T-cell (primary cell): ENCODE results near the gene ELMO2. TPM values are rescaled to one million over a fixed set of nuclear protein-coding genes. Genes with fewer than 3 reads are reported as not detected.

ENCODE experiments used
- ATAC-seq, 4 experiments: fragments of 200-7000 bp in 3 of 4; fragments of 150-1000 bp in 1 of 4; cut with Tn5 transposase; replicated peaks in 1 of 4; 1 replicate in 3 of 4; 2 replicates in 1 of 4; pipeline ENCODE4 v1.10.0; 2021; ENCODE audit warnings: moderate library complexity in 3 of 4, mild to moderate bottlenecking in 2 of 4, moderate number of reproducible peaks in 1 of 4
- CTCF ChIA-PET, 2 donors: fragments of 300-600 bp; sonication (Branson Sonifier 250); formaldehyde crosslinking; loops; one replicate each; lab custom pipeline; 2022; ENCODE audit warnings: antibody characterized with exemption in 2 of 2; lab: Charles Lee
- POLR2A ChIA-PET, 2 donors: fragments of 300-600 bp; sonication (Branson Sonifier 250); formaldehyde crosslinking; loops; one replicate each; lab custom pipeline; 2022; ENCODE audit warnings: antibody characterized with exemption in 2 of 2; lab: Charles Lee
- DNase-seq, 35 experiments: peaks; one replicate each; pipeline versions ENCODE4 v3.0.0 to v3.0.0-alpha.2; 2013 to 2023
- H3K27ac ChIP-seq: one replicate; pipeline ENCODE4 v1.5.1; 2013; ENCODE audit warnings: low read length
- H3K27me3 ChIP-seq, 2 experiments: replicated peaks in 1 of 2; 1 replicate in 1 of 2; 2 replicates in 1 of 2; pipeline versions ENCODE4 v1.6.1 to v1.7.0; 2013; ENCODE audit warnings: low read length in 1 of 2, mixed read lengths in 1 of 2; ENCODE audit not compliant: control insufficient read depth in 2 of 2, insufficient read depth in 2 of 2; ENCODE audit errors: extremely low read depth in 1 of 2
- H3K36me3 ChIP-seq, 2 donors: 1 replicate in 1 of 2; 2 replicates in 1 of 2; pipeline versions ENCODE4 v1.6.1 to v1.7.0; 2013; ENCODE audit warnings: low read length in 1 of 2; ENCODE audit not compliant: control insufficient read depth in 2 of 2, insufficient read depth in 1 of 2; ENCODE audit errors: extremely low read depth in 1 of 2
- H3K4me1 ChIP-seq, 2 experiments: 1 replicate in 1 of 2; 2 replicates in 1 of 2; pipeline versions ENCODE4 v1.6.1 to v1.7.0; 2013; ENCODE audit warnings: low read length in 2 of 2, mixed read lengths in 1 of 2; ENCODE audit not compliant: insufficient read depth in 2 of 2, control insufficient read depth in 1 of 2; ENCODE audit errors: extremely low read depth in 1 of 2
- H3K4me3 ChIP-seq, 2 donors: 1 replicate in 1 of 2; 2 replicates in 1 of 2; pipeline versions ENCODE4 v1.5.1 to v1.7.0; 2013; ENCODE audit warnings: mild to moderate bottlenecking in 2 of 2, low read length in 1 of 2, moderate library complexity in 1 of 2; ENCODE audit not compliant: control insufficient read depth in 1 of 2; ENCODE audit errors: extremely low read depth in 1 of 2
- H3K9me3 ChIP-seq: 2 replicates; pipeline ENCODE4 v1.7.0; 2013
- H3K27ac Mint-ChIP-seq, 2 donors: one replicate each; pipeline ENCODE4 v1.8.0; 2020 to 2021; ENCODE audit warnings: mild to moderate bottlenecking in 2 of 2, mixed read lengths in 2 of 2
- H3K27me3 Mint-ChIP-seq, 2 donors: one replicate each; pipeline ENCODE4 v1.8.0; 2021 to 2022; ENCODE audit warnings: mixed read lengths in 2 of 2
- H3K36me3 Mint-ChIP-seq: one replicate; pipeline ENCODE4 v1.8.0; 2021; ENCODE audit warnings: mixed read lengths
- H3K4me1 Mint-ChIP-seq, 3 donors: one replicate each; pipeline ENCODE4 v1.8.0; 2020 to 2022; ENCODE audit warnings: mixed read lengths in 3 of 3, mild to moderate bottlenecking in 1 of 3
- H3K4me3 Mint-ChIP-seq, 3 donors: one replicate each; pipeline ENCODE4 v1.8.0; 2020 to 2022; ENCODE audit warnings: mild to moderate bottlenecking in 3 of 3, mixed read lengths in 3 of 3, moderate library complexity in 3 of 3
- H3K9me3 Mint-ChIP-seq, 3 donors: one replicate each; pipeline ENCODE4 v1.8.0; 2020 to 2022; ENCODE audit warnings: mixed read lengths in 3 of 3
- WGBS: methylation state at CpG from one replicate; pipeline ENCODE4 v1.1.5; 2013; ENCODE audit warnings: missing lambda C conversion rate; ENCODE audit not compliant: insufficient coverage; 5-methylcytosine and 5-hydroxymethylcytosine counted together
- total RNA-seq, 35 experiments: library from RNA in 6 of 35; stranded (reverse) in 6 of 35; fragments of 120-200 nt in 1 of 35; gene quantifications; one replicate each; pipeline versions ENCODE4 v1.2.1 to v1.2.4 and lab custom pipeline; 2013 to 2026

The ELMO2 gene
- total RNA-seq, 5 donors from 2014 or later (not counting 1 experiment from before 2014, with no cell fraction given) = 48.8 to 86.6 (median 54.2) TPM

DNA sequence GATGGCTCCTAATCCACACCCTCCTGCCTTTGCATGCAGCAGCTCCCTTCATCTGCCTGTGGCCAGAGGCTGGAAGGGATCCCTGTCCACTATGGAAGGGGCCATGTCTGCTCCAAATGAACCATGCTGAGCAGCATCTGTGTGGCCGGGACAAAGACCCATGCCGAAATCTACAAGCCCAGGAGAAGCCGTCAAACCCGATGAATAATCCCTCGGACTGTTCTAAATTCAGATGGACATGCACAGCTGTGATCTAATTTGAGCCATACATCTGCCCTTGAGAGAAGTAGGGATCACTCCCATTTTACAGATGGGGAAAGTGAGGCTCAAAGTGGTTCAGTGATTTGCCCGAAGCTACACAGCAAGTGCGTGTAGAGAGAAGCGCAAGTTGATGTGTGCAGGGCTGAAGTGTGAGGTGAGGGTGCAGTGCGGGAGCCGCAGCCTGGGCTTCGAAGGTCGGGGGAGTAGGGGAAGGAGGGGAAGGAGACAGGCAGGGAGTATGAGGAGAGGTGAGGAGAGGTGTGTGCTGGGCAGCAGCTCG, 75.5 kb downstream of the ELMO2 start:
- Mint-ChIP-seq H3K9me3 (no peaks in the 10 kb centered on the region), H3K27ac (no peak overlapping the region), H3K36me3 (no peaks in the 10 kb centered on the region), H3K27me3 (peaks cover 21 to 49% of the 10 kb centered on the region in 2 donors), H3K4me3 (no peak overlapping the region), H3K4me1 (no peaks in the 10 kb centered on the region)
- WGBS = 89% methylated on average over 13 of the region's 13 CpGs
- H3K36me3 ChIP-seq = no peaks in the 10 kb centered on the region
- H3K27me3 ChIP-seq = peaks cover 2 to 78% of the 10 kb centered on the region in 2 experiments
- no peak for DNase-seq
- CTCF ChIA-PET = no interaction called here
- no peak for ATAC-seq
- no peak overlapping the region for H3K4me3 ChIP-seq
- no peak overlapping the region for H3K27ac ChIP-seq
- no peaks in the 10 kb centered on the region for H3K4me1 ChIP-seq
- POLR2A ChIA-PET = no interaction called here
- H3K9me3 ChIP-seq = no peaks in the 10 kb centered on the region

DNA sequence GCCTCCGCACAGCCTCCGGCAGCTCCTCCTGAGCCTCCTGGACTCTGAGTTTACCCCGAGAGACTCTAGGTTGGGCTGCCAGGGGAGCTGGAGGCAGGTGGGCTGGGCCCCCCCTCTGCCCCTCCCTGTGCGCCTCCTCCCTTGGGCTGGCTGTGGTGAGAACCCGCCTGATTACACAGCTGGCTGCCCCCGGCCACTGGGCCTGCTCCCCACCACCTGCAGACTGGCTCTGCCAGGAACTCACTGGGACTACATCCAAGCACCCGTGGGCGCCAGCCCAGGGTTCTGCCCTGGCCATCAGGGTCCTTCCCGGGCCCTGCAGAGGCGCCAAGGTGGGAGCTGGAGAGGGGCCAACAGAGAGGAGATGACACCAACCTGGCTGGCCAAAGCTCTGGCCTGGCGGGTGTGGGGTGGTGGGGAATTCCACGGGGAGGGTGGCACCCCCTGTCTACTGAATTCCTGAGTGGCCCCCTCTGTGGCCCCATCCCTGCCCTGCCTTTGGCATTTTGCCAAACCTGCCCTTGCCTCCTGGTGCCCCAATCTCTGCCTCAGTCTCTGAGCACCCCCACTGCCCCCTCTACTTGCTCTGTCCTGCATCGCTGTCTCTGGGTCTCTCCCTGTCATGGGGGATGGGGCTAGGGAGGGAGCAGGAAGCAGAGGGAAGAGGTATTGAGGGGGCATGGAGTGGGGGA, 76.2 kb downstream of the ELMO2 start:
- no peaks in the 10 kb centered on the region for H3K36me3 ChIP-seq
- no peak overlapping the region for H3K4me3 ChIP-seq
- H3K9me3 Mint-ChIP-seq = no peaks in the 10 kb centered on the region
- no peak overlapping the region for H3K4me3 Mint-ChIP-seq
- no peak overlapping the region for H3K27ac ChIP-seq
- no peaks in the 10 kb centered on the region for H3K36me3 Mint-ChIP-seq
- H3K27ac Mint-ChIP-seq = no peak overlapping the region
- ATAC-seq (no peak), DNase-seq (no peak)
- ChIA-PET CTCF (no interaction called here), POLR2A (no interaction called here)
- H3K4me1 ChIP-seq = no peaks in the 10 kb centered on the region
- H3K4me1 Mint-ChIP-seq = no peaks in the 10 kb centered on the region
- H3K27me3 ChIP-seq = peaks cover 0 to 74% of the 10 kb centered on the region in 2 experiments
- peaks cover 17 to 43% of the 10 kb centered on the region in 2 donors for H3K27me3 Mint-ChIP-seq
- WGBS = 49% methylated on average over 10 of the region's 13 CpGs
- no peaks in the 10 kb centered on the region for H3K9me3 ChIP-seq

DNA sequence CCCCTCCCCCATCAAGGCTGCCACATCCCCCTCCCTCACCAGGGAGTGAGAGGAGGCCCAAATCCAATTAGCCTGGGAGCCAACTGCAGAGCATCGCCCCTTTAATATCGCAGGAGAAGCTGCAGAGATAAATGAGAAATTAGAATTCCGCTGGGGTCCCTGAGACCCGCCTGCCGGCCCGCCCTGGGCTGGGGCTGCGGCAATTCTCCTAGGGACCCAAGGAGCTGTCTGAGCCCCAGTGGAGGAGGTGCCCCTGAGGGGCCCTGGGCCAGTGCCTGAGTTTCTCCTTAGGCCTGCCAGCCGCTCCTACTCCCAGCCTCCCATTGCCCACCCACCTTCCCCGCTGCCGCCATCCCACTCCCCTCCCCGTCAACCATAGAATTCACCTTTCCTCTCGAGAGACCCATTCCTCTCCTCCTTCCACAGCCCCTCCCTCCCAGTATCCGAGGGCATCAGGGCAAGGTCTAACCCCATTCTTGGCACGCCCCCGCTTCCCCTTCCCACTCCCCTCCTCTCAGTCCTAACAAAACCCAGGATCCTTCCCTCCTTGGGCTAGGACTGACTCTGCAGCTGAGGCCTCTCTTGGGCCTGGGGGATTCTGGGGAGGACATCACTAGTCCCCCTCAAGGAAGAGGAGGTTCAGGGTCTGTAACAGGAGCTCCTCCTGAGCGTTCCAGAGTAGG, 78.1 kb downstream of the ELMO2 start:
- 71% methylated on average over 9 of the region's 16 CpGs for WGBS
- Histone ChIP-seq H3K27ac (no peak overlapping the region), H3K4me1 (no peaks in the 10 kb centered on the region), H3K27me3 (peaks cover 0 to 71% of the 10 kb centered on the region in 2 experiments), H3K36me3 (no peaks in the 10 kb centered on the region), H3K4me3 (no peak overlapping the region), H3K9me3 (no peaks in the 10 kb centered on the region)
- no peak overlapping the region for H3K27ac Mint-ChIP-seq
- H3K27me3 Mint-ChIP-seq = peaks cover 14 to 39% of the 10 kb centered on the region in 2 donors
- H3K9me3 Mint-ChIP-seq = no peaks in the 10 kb centered on the region
- H3K4me3 Mint-ChIP-seq = no peak overlapping the region
- ATAC-seq (no peak), DNase-seq (no peak)
- H3K4me1 Mint-ChIP-seq = no peaks in the 10 kb centered on the region
- CTCF ChIA-PET = no interaction called here
- H3K36me3 Mint-ChIP-seq = no peaks in the 10 kb centered on the region
- POLR2A ChIA-PET = no interaction called here

DNA sequence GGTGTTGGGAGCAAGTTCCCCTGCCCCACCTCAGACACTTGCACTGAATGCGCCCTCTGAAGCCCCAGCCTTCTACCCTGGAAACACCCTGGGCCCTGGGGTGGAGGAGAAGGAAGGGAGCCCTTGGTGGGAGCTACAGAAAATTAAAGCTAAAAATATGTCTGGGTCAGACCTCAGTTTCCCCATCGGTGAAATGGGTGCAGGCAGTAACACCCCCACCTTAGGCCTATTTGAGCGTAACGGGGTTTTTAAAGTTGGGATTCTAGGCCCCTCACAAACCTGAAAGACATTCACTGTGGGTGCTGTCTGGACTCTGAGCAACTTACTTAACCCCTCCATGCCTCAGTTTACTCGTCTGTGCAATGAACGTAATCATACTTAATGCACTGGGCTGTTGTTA, 78.9 kb downstream of the ELMO2 start:
- Histone ChIP-seq H3K27ac (no peak overlapping the region), H3K4me3 (no peak overlapping the region), H3K4me1 (no peaks in the 10 kb centered on the region), H3K36me3 (no peaks in the 10 kb centered on the region), H3K9me3 (no peaks in the 10 kb centered on the region), H3K27me3 (peaks cover 0 to 70% of the 10 kb centered on the region in 2 experiments)
- Mint-ChIP-seq H3K36me3 (no peaks in the 10 kb centered on the region), H3K4me1 (no peaks in the 10 kb centered on the region), H3K4me3 (no peak overlapping the region), H3K27ac (no peak overlapping the region), H3K9me3 (no peaks in the 10 kb centered on the region), H3K27me3 (peaks cover 15 to 38% of the 10 kb centered on the region in 2 donors)
- no peak for ATAC-seq
- ChIA-PET CTCF (no interaction called here), POLR2A (no interaction called here)
- DNase-seq = no peak
- 97% methylated on average over 3 of the region's 6 CpGs for WGBS

DNA sequence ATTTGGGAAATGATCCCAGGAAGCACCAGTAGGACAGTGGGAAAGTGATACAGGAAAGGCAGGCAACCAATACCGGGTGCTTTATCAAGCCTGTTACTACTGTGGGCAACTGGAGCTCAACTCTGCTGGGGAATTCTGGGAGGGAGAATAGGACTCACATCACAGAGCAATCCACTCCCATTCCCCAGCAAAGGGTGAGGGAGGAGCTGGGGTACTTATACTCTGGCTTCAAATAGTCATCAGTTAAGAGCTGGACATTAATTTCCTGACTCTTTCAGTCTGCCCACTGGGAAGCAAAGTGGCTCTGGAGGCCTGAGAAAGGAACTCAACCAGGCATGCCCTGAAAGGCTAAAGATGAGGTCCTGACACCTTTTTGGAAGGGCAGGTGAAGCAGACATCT, 80.6 kb downstream of the ELMO2 start:
- no peaks in the 10 kb centered on the region for H3K9me3 Mint-ChIP-seq
- no peak for DNase-seq
- Histone ChIP-seq H3K27ac (no peak overlapping the region), H3K27me3 (peaks cover 0 to 64% of the 10 kb centered on the region in 2 experiments), H3K4me1 (no peaks in the 10 kb centered on the region), H3K36me3 (no peaks in the 10 kb centered on the region), H3K4me3 (no peak overlapping the region), H3K9me3 (no peaks in the 10 kb centered on the region)
- H3K27ac Mint-ChIP-seq = no peak overlapping the region
- peaks cover 27 to 38% of the 10 kb centered on the region in 2 donors for H3K27me3 Mint-ChIP-seq
- ChIA-PET POLR2A (no interaction called here), CTCF (interaction anchor here in 1 of 2 donors (0.6 kb wide), 2 partner anchors 19 to 20 kb away, joined by 3 read pairs; no protein-coding TSS in a partner anchor)
- no peaks in the 10 kb centered on the region for H3K4me1 Mint-ChIP-seq
- H3K36me3 Mint-ChIP-seq = no peaks in the 10 kb centered on the region
- no peak overlapping the region for H3K4me3 Mint-ChIP-seq
- no CpG with 5 or more reads among the region's 1 CpG for WGBS
- ATAC-seq = no peak

DNA sequence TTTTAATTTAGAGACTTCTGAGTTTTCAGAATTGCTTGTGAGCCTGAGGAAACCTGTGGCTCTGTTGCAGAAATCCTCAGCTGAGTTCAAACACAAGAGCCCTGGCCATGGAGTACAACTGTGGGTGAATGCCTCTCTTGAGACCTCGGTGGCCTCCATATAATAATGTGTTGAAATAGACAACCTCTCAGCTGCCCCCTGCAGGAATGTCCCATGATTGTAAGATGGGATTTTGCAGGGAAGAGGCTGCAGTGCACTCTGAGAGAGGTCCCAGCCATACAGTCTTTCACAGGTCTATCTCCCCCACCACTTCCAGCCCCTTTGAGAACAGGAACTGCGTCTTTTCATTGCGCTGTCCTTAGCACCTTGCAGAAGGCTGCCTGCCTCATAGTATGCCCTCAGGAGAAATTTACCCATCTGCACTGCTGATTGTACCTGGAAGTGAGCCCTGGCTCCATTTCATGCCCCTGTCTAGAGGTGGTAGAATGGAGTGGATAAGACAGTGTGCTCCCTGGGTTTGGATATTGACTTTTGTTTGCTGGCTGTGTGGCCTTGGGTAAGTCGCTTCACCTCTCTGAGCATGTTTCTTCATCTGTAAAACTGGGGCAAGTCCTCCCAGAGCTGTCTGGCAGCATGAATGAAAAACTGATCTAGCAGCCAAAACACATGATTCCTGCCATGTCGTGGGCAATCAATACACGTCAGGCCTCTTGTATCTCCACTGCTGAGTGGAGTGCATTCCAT, 81.3 kb downstream of the ELMO2 start:
- ChIA-PET POLR2A (no interaction called here), CTCF (interaction anchor here in 1 of 2 donors (0.6 kb wide), 2 partner anchors 18 to 20 kb away, joined by 3 read pairs; no protein-coding TSS in a partner anchor)
- Histone ChIP-seq H3K27me3 (peaks cover 0 to 59% of the 10 kb centered on the region in 2 experiments), H3K27ac (no peak overlapping the region), H3K4me3 (no peak overlapping the region), H3K9me3 (no peaks in the 10 kb centered on the region), H3K4me1 (no peaks in the 10 kb centered on the region), H3K36me3 (no peaks in the 10 kb centered on the region)
- no peaks in the 10 kb centered on the region for H3K36me3 Mint-ChIP-seq
- 46% methylated on average over 2 of the region's 6 CpGs for WGBS
- H3K9me3 Mint-ChIP-seq = no peaks in the 10 kb centered on the region
- no peaks in the 10 kb centered on the region for H3K4me1 Mint-ChIP-seq
- H3K27ac Mint-ChIP-seq = no peak overlapping the region
- peak in 2 of 4 experiments; percentile 23 to 43 for ATAC-seq
- peaks cover 30 to 38% of the 10 kb centered on the region in 2 donors for H3K27me3 Mint-ChIP-seq
- peak in 1 of 35 experiments; percentile 24 for DNase-seq
- H3K4me3 Mint-ChIP-seq = no peak overlapping the region
